ENCODE data around the gene INKA1.
A peak's percentile ranks its signal among the peaks of the same experiment; 100 is the strongest.

Gene INKA1

GRCh38 chr3:49839193-49839809 lies 36.2 kb downstream of the INKA1 start:
- H3K4me3 ChIP-seq (ENCODE audit: control insufficient read depth, low read depth, low read length) = no peak overlapping the region
- peak; percentile 41 for DNase-seq (ENCODE audit: low read depth)
- peak; percentile 89 for TF ChIP-seq CTCF (IDR thresholded peaks at IDR 0.05; ENCODE audit: control insufficient read depth, insufficient read depth, low read depth, low read length, missing control alignments)

- TF ChIP-seq CTCF (IDR thresholded peaks at IDR 0.05; ENCODE audit: control insufficient read depth, insufficient read depth, low read depth, low read length, missing control alignments) = no peak
- H3K4me3 ChIP-seq (ENCODE audit: control insufficient read depth, low read depth, low read length) = no peak overlapping the region
- no peak for DNase-seq (ENCODE audit: low read depth)
Observed at GRCh38 chr3:49840388-49840787, 37.3 kb downstream of the INKA1 start.

- no peak for DNase-seq (ENCODE audit: low read depth)
- TF ChIP-seq CTCF (IDR thresholded peaks at IDR 0.05; ENCODE audit: control insufficient read depth, insufficient read depth, low read depth, low read length, missing control alignments) = peak; percentile 45
Observed at GRCh38 chr3:49841126-49841696, 38.1 kb downstream of the INKA1 start.

GRCh38 chr3:49841806-49842205 lies 38.7 kb downstream of the INKA1 start:
- TF ChIP-seq CTCF (IDR thresholded peaks at IDR 0.05; ENCODE audit: control insufficient read depth, insufficient read depth, low read depth, low read length, missing control alignments) = no peak
- no peak overlapping the region for H3K4me3 ChIP-seq (ENCODE audit: control insufficient read depth, low read depth, low read length)
- DNase-seq (ENCODE audit: low read depth) = no peak

More at GRCh38 chr3:49841126-49841696, 38.1 kb downstream of the INKA1 start:
- H3K4me3 ChIP-seq (ENCODE audit: control insufficient read depth, low read depth, low read length) = no peak overlapping the region

GRCh38 chr3:49842843-49843517 lies 39.9 kb downstream of the INKA1 start:
- no peak overlapping the region for H3K4me3 ChIP-seq (ENCODE audit: control insufficient read depth, low read depth, low read length)
- DNase-seq (ENCODE audit: low read depth) = no peak
- no peak for TF ChIP-seq CTCF (IDR thresholded peaks at IDR 0.05; ENCODE audit: control insufficient read depth, insufficient read depth, low read depth, low read length, missing control alignments)

- no peak for TF ChIP-seq CTCF (IDR thresholded peaks at IDR 0.05; ENCODE audit: control insufficient read depth, insufficient read depth, low read depth, low read length, missing control alignments)
- no peak for DNase-seq (ENCODE audit: low read depth)
- no peak overlapping the region for H3K4me3 ChIP-seq (ENCODE audit: control insufficient read depth, low read depth, low read length)
Observed at GRCh38 chr3:49844464-49845183, 41.6 kb downstream of the INKA1 start.

All from AG09309 (cell line).